ENCODE results near the gene MYH8. TPM values are rescaled to one million over a fixed set of nuclear protein-coding genes. Genes with fewer than 3 reads are reported as not detected.

Gene MYH8
- polyA plus RNA-seq, 1 of the 3 experiments (the other 2 are of a cell fraction): under 0.01 TPM

DNA sequence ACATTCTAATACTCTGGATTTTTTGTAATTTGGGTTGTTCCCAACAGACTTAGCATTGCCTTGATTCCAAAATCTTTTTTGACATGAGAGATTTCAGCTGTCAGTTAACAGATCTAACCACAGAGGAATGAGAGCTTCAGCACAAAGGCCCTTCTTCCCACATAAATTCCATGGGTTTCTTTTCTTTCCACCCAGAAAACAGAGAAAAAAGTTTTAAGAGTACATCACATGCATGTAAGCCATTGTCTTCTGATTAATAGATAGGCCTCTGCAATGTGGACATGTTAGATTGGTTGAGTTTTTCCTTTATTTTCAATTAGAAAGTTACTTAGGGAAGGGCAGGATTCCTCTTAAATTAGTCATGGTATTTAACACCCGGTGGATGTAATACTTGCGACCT lies 939 bp downstream of the MYH8 start:
- no peaks in the 10 kb centered on the region for H3K4me1 ChIP-seq (ENCODE audit: control insufficient read depth in 1 of 2, insufficient read depth in 2 of 2, low read depth in 1 of 2, low read length in 1 of 2)
- H3F3A ChIP-seq (replicated peaks; ENCODE audit: insufficient read depth): no peaks in the 10 kb centered on the region
- H3K4me2 ChIP-seq: no peak overlapping the region
- CTCF ChIA-PET: no interaction called here
- no peak for DNase-seq
- H3K79me2 ChIP-seq (ENCODE audit: insufficient read depth): no peaks in the 10 kb centered on the region
- no peak overlapping the region for H2AFZ ChIP-seq (ENCODE audit: low read depth)
- POLR2A ChIA-PET: no interaction called here
- no peak overlapping the region for H3K9ac ChIP-seq
- H3K36me3 ChIP-seq (replicated peaks in 1 of 2; ENCODE audit: control insufficient read depth in 1 of 2, insufficient read depth in 2 of 2, low read length in 1 of 2): no peaks in the 10 kb centered on the region
- no peaks in the 10 kb centered on the region for H3K9me3 ChIP-seq
- no peaks in the 10 kb centered on the region for H4K20me1 ChIP-seq (ENCODE audit: insufficient read depth)
- H3K4me3 ChIP-seq (ENCODE audit: low read depth in 2 of 2, low read length in 1 of 2): no peak overlapping the region
- H3K9me2 ChIP-seq: no peaks in the 10 kb centered on the region
- H3K27me3 ChIP-seq (ENCODE audit: insufficient read depth): no peaks in the 10 kb centered on the region
- TF ChIP-seq MXI1 (IDR thresholded peaks at IDR 0.05; ENCODE audit: low read depth, low read length) (no peak), RAD21 (IDR thresholded peaks at IDR 0.05; ENCODE audit: low read length) (no peak), EZH2phosphoT487 (IDR thresholded peaks at IDR 0.05; ENCODE audit: borderline replicate concordance, low read depth) (no peak), GABPA (IDR thresholded peaks at IDR 0.05; ENCODE audit: low read depth) (no peak), NFIC (IDR thresholded peaks at IDR 0.05; ENCODE audit: borderline replicate concordance) (no peak), MEF2A (IDR thresholded peaks at IDR 0.05; ENCODE audit: borderline replicate concordance, low read depth) (no peak), FOXJ3 (CRISPR knock-in tag; IDR thresholded peaks at IDR 0.05) (no peak), FOSL2 (IDR thresholded peaks at IDR 0.05; ENCODE audit: borderline replicate concordance, low read depth) (no peak), FOXM1 (IDR thresholded peaks at IDR 0.05; ENCODE audit: low read depth) (no peak), TAF1 (IDR thresholded peaks at IDR 0.05; ENCODE audit: borderline replicate concordance, low read depth, low read length) (no peak), SIN3A (IDR thresholded peaks at IDR 0.05; ENCODE audit: borderline replicate concordance, low read depth, low read length) (no peak), NRF1 (IDR thresholded peaks at IDR 0.05; ENCODE audit: low read depth, low read length) (no peak)
- TF ChIP-seq, protein P1, sequence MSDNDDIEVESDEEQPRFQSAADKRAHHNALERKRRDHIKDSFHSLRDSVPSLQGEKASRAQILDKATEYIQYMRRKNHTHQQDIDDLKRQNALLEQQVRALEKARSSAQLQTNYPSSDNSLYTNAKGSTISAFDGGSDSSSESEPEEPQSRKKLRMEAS (IDR thresholded peaks at IDR 0.05; ENCODE audit: low read depth): no peak
- TF ChIP-seq, protein P2, sequence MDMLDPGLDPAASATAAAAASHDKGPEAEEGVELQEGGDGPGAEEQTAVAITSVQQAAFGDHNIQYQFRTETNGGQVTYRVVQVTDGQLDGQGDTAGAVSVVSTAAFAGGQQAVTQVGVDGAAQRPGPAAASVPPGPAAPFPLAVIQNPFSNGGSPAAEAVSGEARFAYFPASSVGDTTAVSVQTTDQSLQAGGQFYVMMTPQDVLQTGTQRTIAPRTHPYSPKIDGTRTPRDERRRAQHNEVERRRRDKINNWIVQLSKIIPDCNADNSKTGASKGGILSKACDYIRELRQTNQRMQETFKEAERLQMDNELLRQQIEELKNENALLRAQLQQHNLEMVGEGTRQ (IDR thresholded peaks at IDR 0.05; ENCODE audit: borderline replicate concordance, low read depth, low read length): no peak
- TF ChIP-seq, protein P3, sequence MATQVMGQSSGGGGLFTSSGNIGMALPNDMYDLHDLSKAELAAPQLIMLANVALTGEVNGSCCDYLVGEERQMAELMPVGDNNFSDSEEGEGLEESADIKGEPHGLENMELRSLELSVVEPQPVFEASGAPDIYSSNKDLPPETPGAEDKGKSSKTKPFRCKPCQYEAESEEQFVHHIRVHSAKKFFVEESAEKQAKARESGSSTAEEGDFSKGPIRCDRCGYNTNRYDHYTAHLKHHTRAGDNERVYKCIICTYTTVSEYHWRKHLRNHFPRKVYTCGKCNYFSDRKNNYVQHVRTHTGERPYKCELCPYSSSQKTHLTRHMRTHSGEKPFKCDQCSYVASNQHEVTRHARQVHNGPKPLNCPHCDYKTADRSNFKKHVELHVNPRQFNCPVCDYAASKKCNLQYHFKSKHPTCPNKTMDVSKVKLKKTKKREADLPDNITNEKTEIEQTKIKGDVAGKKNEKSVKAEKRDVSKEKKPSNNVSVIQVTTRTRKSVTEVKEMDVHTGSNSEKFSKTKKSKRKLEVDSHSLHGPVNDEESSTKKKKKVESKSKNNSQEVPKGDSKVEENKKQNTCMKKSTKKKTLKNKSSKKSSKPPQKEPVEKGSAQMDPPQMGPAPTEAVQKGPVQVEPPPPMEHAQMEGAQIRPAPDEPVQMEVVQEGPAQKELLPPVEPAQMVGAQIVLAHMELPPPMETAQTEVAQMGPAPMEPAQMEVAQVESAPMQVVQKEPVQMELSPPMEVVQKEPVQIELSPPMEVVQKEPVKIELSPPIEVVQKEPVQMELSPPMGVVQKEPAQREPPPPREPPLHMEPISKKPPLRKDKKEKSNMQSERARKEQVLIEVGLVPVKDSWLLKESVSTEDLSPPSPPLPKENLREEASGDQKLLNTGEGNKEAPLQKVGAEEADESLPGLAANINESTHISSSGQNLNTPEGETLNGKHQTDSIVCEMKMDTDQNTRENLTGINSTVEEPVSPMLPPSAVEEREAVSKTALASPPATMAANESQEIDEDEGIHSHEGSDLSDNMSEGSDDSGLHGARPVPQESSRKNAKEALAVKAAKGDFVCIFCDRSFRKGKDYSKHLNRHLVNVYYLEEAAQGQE (IDR thresholded peaks at IDR 0.05; ENCODE audit: low read depth, low read length): no peak
- TF ChIP-seq, protein P4, sequence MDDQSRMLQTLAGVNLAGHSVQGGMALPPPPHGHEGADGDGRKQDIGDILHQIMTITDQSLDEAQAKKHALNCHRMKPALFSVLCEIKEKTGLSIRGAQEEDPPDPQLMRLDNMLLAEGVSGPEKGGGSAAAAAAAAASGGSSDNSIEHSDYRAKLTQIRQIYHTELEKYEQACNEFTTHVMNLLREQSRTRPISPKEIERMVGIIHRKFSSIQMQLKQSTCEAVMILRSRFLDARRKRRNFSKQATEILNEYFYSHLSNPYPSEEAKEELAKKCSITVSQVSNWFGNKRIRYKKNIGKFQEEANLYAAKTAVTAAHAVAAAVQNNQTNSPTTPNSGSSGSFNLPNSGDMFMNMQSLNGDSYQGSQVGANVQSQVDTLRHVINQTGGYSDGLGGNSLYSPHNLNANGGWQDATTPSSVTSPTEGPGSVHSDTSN (IDR thresholded peaks at IDR 0.05): no peak
- TF ChIP-seq, protein P5, sequence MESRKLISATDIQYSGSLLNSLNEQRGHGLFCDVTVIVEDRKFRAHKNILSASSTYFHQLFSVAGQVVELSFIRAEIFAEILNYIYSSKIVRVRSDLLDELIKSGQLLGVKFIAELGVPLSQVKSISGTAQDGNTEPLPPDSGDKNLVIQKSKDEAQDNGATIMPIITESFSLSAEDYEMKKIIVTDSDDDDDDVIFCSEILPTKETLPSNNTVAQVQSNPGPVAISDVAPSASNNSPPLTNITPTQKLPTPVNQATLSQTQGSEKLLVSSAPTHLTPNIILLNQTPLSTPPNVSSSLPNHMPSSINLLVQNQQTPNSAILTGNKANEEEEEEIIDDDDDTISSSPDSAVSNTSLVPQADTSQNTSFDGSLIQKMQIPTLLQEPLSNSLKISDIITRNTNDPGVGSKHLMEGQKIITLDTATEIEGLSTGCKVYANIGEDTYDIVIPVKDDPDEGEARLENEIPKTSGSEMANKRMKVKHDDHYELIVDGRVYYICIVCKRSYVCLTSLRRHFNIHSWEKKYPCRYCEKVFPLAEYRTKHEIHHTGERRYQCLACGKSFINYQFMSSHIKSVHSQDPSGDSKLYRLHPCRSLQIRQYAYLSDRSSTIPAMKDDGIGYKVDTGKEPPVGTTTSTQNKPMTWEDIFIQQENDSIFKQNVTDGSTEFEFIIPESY (IDR thresholded peaks at IDR 0.05; ENCODE audit: borderline replicate concordance, low read depth): no peak
- WGBS (ENCODE audit: low lambda C conversion rate): 5% methylated on average over 2 of the region's 2 CpGs
- no peak overlapping the region for H3K27ac ChIP-seq (ENCODE audit: low read depth in 2 of 2, low read length in 1 of 2)
